ENCODE results near the gene MILR1.

DNA sequence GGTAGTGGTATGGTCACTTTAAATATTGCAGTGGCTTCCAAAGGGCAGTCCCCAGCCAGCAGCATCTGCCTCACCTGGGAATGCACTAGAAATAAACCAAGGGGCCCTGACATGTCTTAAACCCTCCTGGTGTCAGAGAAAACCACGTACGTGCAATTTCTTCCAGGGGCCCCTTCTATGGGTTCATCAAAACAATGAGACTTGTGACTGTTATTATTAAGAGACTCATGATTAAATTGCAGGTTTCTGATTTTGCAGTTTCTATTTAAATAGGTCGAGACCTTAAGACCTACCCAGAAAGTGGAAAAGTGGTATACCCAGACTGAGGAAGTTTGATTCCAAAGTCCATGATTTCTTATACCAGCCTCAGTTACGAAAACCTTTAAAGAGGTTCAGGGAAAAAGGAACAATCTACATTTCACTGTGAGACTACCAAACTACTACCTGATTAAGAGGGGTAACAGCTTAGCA, 48.7 kb downstream of the MILR1 start:
- TF ChIP-seq, protein P1, sequence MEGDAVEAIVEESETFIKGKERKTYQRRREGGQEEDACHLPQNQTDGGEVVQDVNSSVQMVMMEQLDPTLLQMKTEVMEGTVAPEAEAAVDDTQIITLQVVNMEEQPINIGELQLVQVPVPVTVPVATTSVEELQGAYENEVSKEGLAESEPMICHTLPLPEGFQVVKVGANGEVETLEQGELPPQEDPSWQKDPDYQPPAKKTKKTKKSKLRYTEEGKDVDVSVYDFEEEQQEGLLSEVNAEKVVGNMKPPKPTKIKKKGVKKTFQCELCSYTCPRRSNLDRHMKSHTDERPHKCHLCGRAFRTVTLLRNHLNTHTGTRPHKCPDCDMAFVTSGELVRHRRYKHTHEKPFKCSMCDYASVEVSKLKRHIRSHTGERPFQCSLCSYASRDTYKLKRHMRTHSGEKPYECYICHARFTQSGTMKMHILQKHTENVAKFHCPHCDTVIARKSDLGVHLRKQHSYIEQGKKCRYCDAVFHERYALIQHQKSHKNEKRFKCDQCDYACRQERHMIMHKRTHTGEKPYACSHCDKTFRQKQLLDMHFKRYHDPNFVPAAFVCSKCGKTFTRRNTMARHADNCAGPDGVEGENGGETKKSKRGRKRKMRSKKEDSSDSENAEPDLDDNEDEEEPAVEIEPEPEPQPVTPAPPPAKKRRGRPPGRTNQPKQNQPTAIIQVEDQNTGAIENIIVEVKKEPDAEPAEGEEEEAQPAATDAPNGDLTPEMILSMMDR (IDR thresholded peaks at IDR 0.05): no peak
- no peak for TF ChIP-seq POLR2AphosphoS5 (IDR thresholded peaks at IDR 0.05)
- TF ChIP-seq POLR2A (IDR thresholded peaks at IDR 0.05; ENCODE audit: low read depth): no peak
